Natural killer cell (primary cell): ENCODE results near the gene AUTS2. TPM values are rescaled to one million over a fixed set of nuclear protein-coding genes. Genes with fewer than 3 reads are reported as not detected.

Experiments
- ATAC-seq, 3 donors: fragments of 150-1000 bp in 2 of 3; fragments of 200-7000 bp in 1 of 3; cut with Tn5 transposase; 1 replicate in 1 of 3; 2 replicates in 2 of 3; pipeline ENCODE4 v1.10.0; 2021; ENCODE audit warnings: mild to moderate bottlenecking in 2 of 3, moderate library complexity in 2 of 3
- DNase-seq, 2 donors: peaks; one replicate each; pipeline versions ENCODE4 v3.0.0 to v3.0.0-alpha.2; 2013 to 2021; ENCODE audit warnings: mixed read lengths in 1 of 2
- H3K27ac ChIP-seq: one replicate; pipeline ENCODE4 v1.5.1; 2013; ENCODE audit warnings: mild to moderate bottlenecking, low read length
- H3K27me3 ChIP-seq: one replicate; pipeline ENCODE4 v1.6.1; 2013; ENCODE audit warnings: low read length; ENCODE audit not compliant: control insufficient read depth, insufficient read depth
- H3K36me3 ChIP-seq: one replicate; pipeline ENCODE4 v1.6.1; 2013; ENCODE audit warnings: low read length; ENCODE audit not compliant: control insufficient read depth, insufficient read depth
- H3K4me1 ChIP-seq: one replicate; pipeline ENCODE4 v1.6.1; 2013; ENCODE audit warnings: low read length; ENCODE audit not compliant: control insufficient read depth, insufficient read depth
- H3K4me3 ChIP-seq: one replicate; pipeline ENCODE4 v1.5.1; 2013; ENCODE audit warnings: low read length
- H3K9me3 ChIP-seq: one replicate; pipeline ENCODE4 v1.6.1; 2013; ENCODE audit warnings: low read length; ENCODE audit not compliant: control insufficient read depth, insufficient read depth
- H3K27ac Mint-ChIP-seq, 2 donors: one replicate each; pipeline ENCODE4 v1.8.0; 2022; ENCODE audit warnings: mild to moderate bottlenecking in 2 of 2, mixed read lengths in 2 of 2, moderate library complexity in 1 of 2
- H3K27me3 Mint-ChIP-seq, 2 donors: one replicate each; pipeline ENCODE4 v1.8.0; 2022; ENCODE audit warnings: low read depth in 2 of 2, mixed read lengths in 2 of 2
- H3K36me3 Mint-ChIP-seq: one replicate; pipeline ENCODE4 v1.8.0; 2022; ENCODE audit warnings: mixed read lengths
- H3K4me1 Mint-ChIP-seq, 2 donors: one replicate each; pipeline ENCODE4 v1.8.0; 2022; ENCODE audit warnings: mixed read lengths in 2 of 2
- H3K4me3 Mint-ChIP-seq: one replicate; pipeline ENCODE4 v1.8.0; 2022; ENCODE audit warnings: mild to moderate bottlenecking, moderate library complexity, mixed read lengths
- H3K9me3 Mint-ChIP-seq, 2 donors: one replicate each; pipeline ENCODE4 v1.8.0; 2022; ENCODE audit warnings: mixed read lengths in 2 of 2
- CTCF ChIP-seq: fragments of 200-600 bp; IDR thresholded peaks from one replicate; pipeline ENCODE4 v1.8.0; 2022; ENCODE audit warnings: antibody characterized with exemption
- WGBS: methylation state at CpG from one replicate; pipeline ENCODE4 v1.1.7; 2013; ENCODE audit warnings: missing lambda C conversion rate; ENCODE audit not compliant: insufficient coverage; 5-methylcytosine and 5-hydroxymethylcytosine counted together
- intact Hi-C: fragments of 100-400 bp; cut with micrococcal nuclease; formaldehyde crosslinking; loops from one replicate; pipeline ENCODE4 v1.14.2; 2022
- total RNA-seq, 4 donors: library from RNA; stranded (reverse); fragments of 120-200 nt in 1 of 4; gene quantifications; one replicate each; pipeline versions ENCODE4 v1.2.3 to v1.2.4, GENCODE V29; 2013 to 2022

AUTS2 gene
- total RNA-seq, 3 donors from 2014 or later (not counting 1 experiment from before 2014, with no cell fraction given): 147 to 197 (median 155) TPM

- H3K4me3 Mint-ChIP-seq: no peak overlapping the region
- H3K36me3 Mint-ChIP-seq: no peaks in the 10 kb centered on the region
- 93% methylated on average over 2 of the region's 2 CpGs for WGBS
- TF ChIP-seq CTCF: no peak
- H3K9me3 Mint-ChIP-seq: no peaks in the 10 kb centered on the region
- H3K36me3 ChIP-seq: no peaks in the 10 kb centered on the region
- H3K4me3 ChIP-seq: no peak overlapping the region
- peaks cover 11% of the 10 kb centered on the region for H3K4me1 ChIP-seq
- no peak for ATAC-seq
- intact Hi-C loops: loop anchor here (10.0 kb wide), 1 partner anchor 517 kb away; no protein-coding TSS in a partner anchor
- H3K27ac ChIP-seq: no peak overlapping the region
- no peak overlapping the region for H3K27ac Mint-ChIP-seq
- H3K4me1 Mint-ChIP-seq: peaks cover 8 to 9% of the 10 kb centered on the region in 2 donors
- no peak for DNase-seq
- H3K27me3 ChIP-seq: peaks cover 12% of the 10 kb centered on the region
- peaks cover 37 to 40% of the 10 kb centered on the region in 2 donors for H3K27me3 Mint-ChIP-seq
- H3K9me3 ChIP-seq: no peaks in the 10 kb centered on the region
Observed at GRCh38 chr7:70178211-70178610, 579.9 kb downstream of the AUTS2 start.

GRCh38 chr7:70178787-70179186, 580.5 kb downstream of the AUTS2 start:
- peaks cover 34 to 40% of the 10 kb centered on the region in 2 donors for H3K27me3 Mint-ChIP-seq
- H3K27ac ChIP-seq: no peak overlapping the region
- intact Hi-C loops: loop anchor here (10.0 kb wide), 1 partner anchor 516 kb away; no protein-coding TSS in a partner anchor
- H3K27me3 ChIP-seq: peaks cover 12% of the 10 kb centered on the region
- ATAC-seq (no peak), DNase-seq (no peak)
- no peak overlapping the region for H3K27ac Mint-ChIP-seq
- H3K4me1 Mint-ChIP-seq: peaks cover 8 to 9% of the 10 kb centered on the region in 2 donors
- no peak overlapping the region for H3K4me3 Mint-ChIP-seq
- TF ChIP-seq CTCF: no peak
- H3K4me1 ChIP-seq: peaks cover 11% of the 10 kb centered on the region
- H3K36me3 ChIP-seq: no peaks in the 10 kb centered on the region
- no peak overlapping the region for H3K4me3 ChIP-seq
- H3K9me3 Mint-ChIP-seq: no peaks in the 10 kb centered on the region
- H3K9me3 ChIP-seq: no peaks in the 10 kb centered on the region
- 97% methylated on average over 2 of the region's 2 CpGs for WGBS
- H3K36me3 Mint-ChIP-seq: no peaks in the 10 kb centered on the region

- TF ChIP-seq CTCF: no peak
Observed at GRCh38 chr7:70182521-70182920, 584.2 kb downstream of the AUTS2 start.

GRCh38 chr7:70183278-70183677, 585.0 kb downstream of the AUTS2 start:
- intact Hi-C loops: no loop called here
- no peaks in the 10 kb centered on the region for H3K27me3 ChIP-seq
- H3K9me3 Mint-ChIP-seq: no peaks in the 10 kb centered on the region
- H3K27ac Mint-ChIP-seq: no peak overlapping the region
- no peaks in the 10 kb centered on the region for H3K9me3 ChIP-seq
- peaks cover 26 to 27% of the 10 kb centered on the region in 2 donors for H3K27me3 Mint-ChIP-seq
- 92% methylated on average over 6 of the region's 6 CpGs for WGBS
- no peaks in the 10 kb centered on the region for H3K36me3 Mint-ChIP-seq
- H3K4me1 Mint-ChIP-seq: no peaks in the 10 kb centered on the region
- no peak overlapping the region for H3K4me3 ChIP-seq
- H3K4me1 ChIP-seq: peaks cover 4% of the 10 kb centered on the region
- ATAC-seq (no peak), DNase-seq (no peak)
- no peaks in the 10 kb centered on the region for H3K36me3 ChIP-seq
- no peak overlapping the region for H3K27ac ChIP-seq
- H3K4me3 Mint-ChIP-seq: no peak overlapping the region
- no peak for TF ChIP-seq CTCF

More at GRCh38 chr7:70182521-70182920, 584.2 kb downstream of the AUTS2 start:
- no peaks in the 10 kb centered on the region for H3K9me3 ChIP-seq
- peaks cover 11% of the 10 kb centered on the region for H3K4me1 ChIP-seq
- no peak overlapping the region for H3K4me3 Mint-ChIP-seq
- DNase-seq (no peak), ATAC-seq (no peak)
- H3K36me3 Mint-ChIP-seq: no peaks in the 10 kb centered on the region
- no peak overlapping the region for H3K27ac Mint-ChIP-seq
- H3K9me3 Mint-ChIP-seq: no peaks in the 10 kb centered on the region
- no peak overlapping the region for H3K4me3 ChIP-seq
- H3K27ac ChIP-seq: no peak overlapping the region
- peaks cover 7 to 8% of the 10 kb centered on the region in 2 donors for H3K4me1 Mint-ChIP-seq
- WGBS: no CpG with 5 or more reads among the region's 4 CpGs
- intact Hi-C loops: no loop called here
- no peaks in the 10 kb centered on the region for H3K36me3 ChIP-seq
- no peaks in the 10 kb centered on the region for H3K27me3 ChIP-seq
- peaks cover 21 to 31% of the 10 kb centered on the region in 2 donors for H3K27me3 Mint-ChIP-seq
